Measurements from ENCODE around the gene SPAG7. TPM values are rescaled to one million over a fixed set of nuclear protein-coding genes. Genes with fewer than 3 reads are reported as not detected.

The SPAG7 gene
- total RNA-seq, 2 experiments from 2014 or later: 54.4 to 58.9 TPM

DNA sequence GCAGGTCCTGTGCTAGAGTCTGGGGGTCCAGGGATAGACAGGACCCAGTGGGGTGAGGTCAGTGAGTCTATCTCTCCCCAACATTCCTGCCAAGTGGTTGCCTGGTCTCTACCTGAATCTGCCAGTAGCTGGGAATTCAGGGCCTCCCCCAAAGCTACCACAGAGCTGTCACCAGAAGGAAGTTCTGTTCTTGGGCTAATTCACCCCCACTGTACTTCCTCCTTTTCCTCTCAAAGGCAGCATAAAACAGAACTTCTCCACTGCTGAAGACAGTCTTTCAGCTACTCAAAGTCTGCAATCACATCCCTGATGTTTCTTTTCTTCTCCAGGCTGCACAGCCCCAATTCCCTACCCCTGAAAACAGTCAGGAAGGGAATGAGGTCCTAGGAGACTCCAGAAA, 11.1 kb upstream of the SPAG7 start:
- H2AFZ ChIP-seq (ENCODE audit: low read length): no peak overlapping the region
- ChIA-PET CTCF (ENCODE audit: unreplicated experiment) (no interaction called here), POLR2A (interaction anchor here (0.8 to 2.1 kb wide), 2 partner anchors 12 to 632 kb away, joined by 3 to 7 read pairs; partner anchors contain the start of gene SPAG7)
- H4K20me1 ChIP-seq (ENCODE audit: insufficient read depth, low read length): no peaks in the 10 kb centered on the region
- no peak overlapping the region for H3K27ac ChIP-seq (ENCODE audit: low read depth, low read length, poor library complexity, severe bottlenecking)
- no peak overlapping the region for H3K4me3 ChIP-seq (ENCODE audit: low read depth, low read length, poor library complexity, severe bottlenecking)
- H3K4me2 ChIP-seq (ENCODE audit: low read length): no peak overlapping the region
- no peak for DNase-seq (ENCODE audit: low spot score)
- no TSS peak for BruUV-seq (replicated peaks)
- no peak for TF ChIP-seq EZH2phosphoT487 (IDR thresholded peaks at IDR 0.05; ENCODE audit: borderline replicate concordance, low read depth, low read length)
- H3K79me2 ChIP-seq (ENCODE audit: insufficient read depth, low read depth, low read length): no peaks in the 10 kb centered on the region
- no peaks in the 10 kb centered on the region for H3K9me2 ChIP-seq (ENCODE audit: insufficient read depth, low read length)
- H3K36me3 ChIP-seq (ENCODE audit: insufficient read depth, low read length): peaks cover 62% of the 10 kb centered on the region
- peaks cover 26% of the 10 kb centered on the region for H3K4me1 ChIP-seq (ENCODE audit: insufficient read depth, low read length, poor library complexity, severe bottlenecking)
- intact Hi-C loops (cut with micrococcal nuclease; ENCODE audit: unreplicated experiment): no loop called here
- H3K9me3 ChIP-seq (ENCODE audit: low read length): no peaks in the 10 kb centered on the region

DNA sequence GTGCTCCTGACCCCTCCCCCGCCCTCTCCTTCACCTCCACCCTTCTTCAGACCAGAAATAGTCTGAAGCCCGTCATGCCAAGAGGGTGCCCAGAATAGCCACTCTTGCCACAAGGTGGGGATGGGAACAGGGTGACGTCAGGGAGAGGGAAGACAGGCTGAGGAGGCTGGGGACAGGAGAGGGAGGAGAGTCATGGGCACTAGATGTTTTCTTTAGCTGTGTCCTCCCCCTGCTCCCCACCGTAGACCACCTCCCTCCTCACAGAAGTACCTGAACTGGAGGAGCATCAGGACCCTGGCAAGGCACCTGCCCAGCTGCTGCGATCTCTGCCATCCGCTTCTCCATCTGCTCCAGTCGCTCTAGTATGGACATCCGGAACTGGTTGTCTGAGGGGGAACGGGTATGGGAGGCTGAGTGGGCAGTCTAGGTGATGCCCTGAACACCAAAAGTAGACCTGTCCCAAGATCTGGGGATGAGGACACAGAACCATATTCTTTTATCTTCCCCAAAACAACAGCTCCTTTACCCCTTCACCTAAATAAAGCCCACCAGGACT, 6.6 kb upstream of the SPAG7 start:
- peaks cover 50% of the 10 kb centered on the region for H3K36me3 ChIP-seq (ENCODE audit: insufficient read depth, low read length)
- no peak for DNase-seq (ENCODE audit: low spot score)
- CTCF ChIA-PET (ENCODE audit: unreplicated experiment): no interaction called here
- H3K4me3 ChIP-seq (ENCODE audit: low read depth, low read length, poor library complexity, severe bottlenecking): no peak overlapping the region
- intact Hi-C loops (cut with micrococcal nuclease; ENCODE audit: unreplicated experiment): no loop called here
- no peaks in the 10 kb centered on the region for H3K9me3 ChIP-seq (ENCODE audit: low read length)
- no TSS peak for BruUV-seq (replicated peaks)
- no peak overlapping the region for H3K27ac ChIP-seq (ENCODE audit: low read depth, low read length, poor library complexity, severe bottlenecking)
- H3K4me2 ChIP-seq (ENCODE audit: low read length): no peak overlapping the region
- POLR2A ChIA-PET: interaction anchor here (0.5 kb wide), 1 partner anchor 21 kb away, joined by 3 read pairs; no protein-coding TSS in a partner anchor
- H2AFZ ChIP-seq (ENCODE audit: low read length): no peak overlapping the region
- H3K9me2 ChIP-seq (ENCODE audit: insufficient read depth, low read length): no peaks in the 10 kb centered on the region
- H3K79me2 ChIP-seq (ENCODE audit: insufficient read depth, low read depth, low read length): no peaks in the 10 kb centered on the region
- H4K20me1 ChIP-seq (ENCODE audit: insufficient read depth, low read length): no peaks in the 10 kb centered on the region
- H3K4me1 ChIP-seq (ENCODE audit: insufficient read depth, low read length, poor library complexity, severe bottlenecking): peaks cover 9% of the 10 kb centered on the region
- TF ChIP-seq EZH2phosphoT487 (IDR thresholded peaks at IDR 0.05; ENCODE audit: borderline replicate concordance, low read depth, low read length): no peak

DNA sequence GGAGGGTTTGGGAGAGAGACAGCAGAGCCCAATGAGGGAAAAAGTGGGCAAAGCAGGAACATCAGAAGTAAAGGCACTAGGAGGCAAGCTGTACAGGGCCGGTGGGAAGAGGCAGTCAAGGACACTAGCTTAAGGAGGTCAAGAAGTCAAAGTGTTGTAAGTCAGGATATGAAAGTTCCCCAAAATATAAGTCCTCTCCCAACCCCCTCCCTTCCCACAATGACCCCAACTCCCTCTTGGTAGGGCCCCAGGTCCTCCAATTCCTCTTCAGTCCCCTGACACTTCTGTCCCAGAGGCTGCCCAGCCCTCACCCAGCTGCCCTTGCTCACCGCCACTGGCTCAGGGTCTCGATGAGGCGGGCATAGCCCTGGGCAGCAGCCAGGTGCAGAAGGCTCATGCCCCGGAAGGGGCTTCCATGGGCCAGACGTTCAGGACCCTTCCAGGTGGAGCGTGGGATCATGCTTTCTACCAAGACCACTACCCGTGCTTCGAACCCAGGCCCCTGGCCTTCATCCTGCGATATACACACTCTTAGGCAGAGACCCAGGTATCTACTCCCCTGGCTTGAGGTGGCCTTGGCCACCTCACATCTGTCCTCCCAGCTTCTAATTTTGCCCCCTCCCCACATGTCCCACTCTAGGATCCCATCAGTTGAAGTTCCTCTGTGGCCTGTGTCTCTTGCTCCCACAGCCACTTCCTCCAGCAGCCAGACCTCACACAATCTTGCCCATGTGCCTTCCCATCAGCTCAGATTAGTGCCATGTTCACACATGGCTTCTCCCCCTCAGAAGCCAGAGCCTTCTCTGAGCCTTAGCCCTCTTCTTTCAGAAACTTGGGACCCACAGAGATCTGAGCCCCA, 5.9 kb upstream of the SPAG7 start:
- H2AFZ ChIP-seq (ENCODE audit: low read length): no peak overlapping the region
- no peaks in the 10 kb centered on the region for H3K9me3 ChIP-seq (ENCODE audit: low read length)
- H3K4me1 ChIP-seq (ENCODE audit: insufficient read depth, low read length, poor library complexity, severe bottlenecking): peaks cover 10% of the 10 kb centered on the region
- peaks cover 3% of the 10 kb centered on the region; the same call in 1 of the 2 replicates for H3K79me2 ChIP-seq (ENCODE audit: insufficient read depth, low read depth, low read length)
- no peak for DNase-seq (ENCODE audit: low spot score)
- no peak overlapping the region for H3K4me3 ChIP-seq (ENCODE audit: low read depth, low read length, poor library complexity, severe bottlenecking)
- BruUV-seq (replicated peaks): no TSS peak
- H3K9me2 ChIP-seq (ENCODE audit: insufficient read depth, low read length): no peaks in the 10 kb centered on the region
- ChIA-PET CTCF (ENCODE audit: unreplicated experiment) (no interaction called here), POLR2A (interaction anchor here (0.5 kb wide), 1 partner anchor 21 kb away, joined by 3 read pairs; no protein-coding TSS in a partner anchor)
- H3K27ac ChIP-seq (ENCODE audit: low read depth, low read length, poor library complexity, severe bottlenecking): no peak overlapping the region
- H3K36me3 ChIP-seq (ENCODE audit: insufficient read depth, low read length): peaks cover 44% of the 10 kb centered on the region
- intact Hi-C loops (cut with micrococcal nuclease; ENCODE audit: unreplicated experiment): no loop called here
- TF ChIP-seq, protein P1, sequence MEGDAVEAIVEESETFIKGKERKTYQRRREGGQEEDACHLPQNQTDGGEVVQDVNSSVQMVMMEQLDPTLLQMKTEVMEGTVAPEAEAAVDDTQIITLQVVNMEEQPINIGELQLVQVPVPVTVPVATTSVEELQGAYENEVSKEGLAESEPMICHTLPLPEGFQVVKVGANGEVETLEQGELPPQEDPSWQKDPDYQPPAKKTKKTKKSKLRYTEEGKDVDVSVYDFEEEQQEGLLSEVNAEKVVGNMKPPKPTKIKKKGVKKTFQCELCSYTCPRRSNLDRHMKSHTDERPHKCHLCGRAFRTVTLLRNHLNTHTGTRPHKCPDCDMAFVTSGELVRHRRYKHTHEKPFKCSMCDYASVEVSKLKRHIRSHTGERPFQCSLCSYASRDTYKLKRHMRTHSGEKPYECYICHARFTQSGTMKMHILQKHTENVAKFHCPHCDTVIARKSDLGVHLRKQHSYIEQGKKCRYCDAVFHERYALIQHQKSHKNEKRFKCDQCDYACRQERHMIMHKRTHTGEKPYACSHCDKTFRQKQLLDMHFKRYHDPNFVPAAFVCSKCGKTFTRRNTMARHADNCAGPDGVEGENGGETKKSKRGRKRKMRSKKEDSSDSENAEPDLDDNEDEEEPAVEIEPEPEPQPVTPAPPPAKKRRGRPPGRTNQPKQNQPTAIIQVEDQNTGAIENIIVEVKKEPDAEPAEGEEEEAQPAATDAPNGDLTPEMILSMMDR (conservative IDR thresholded peaks at IDR 0.05; ENCODE audit: low read length): no peak
- no peak for TF ChIP-seq EZH2phosphoT487 (IDR thresholded peaks at IDR 0.05; ENCODE audit: borderline replicate concordance, low read depth, low read length)
- H3K4me2 ChIP-seq (ENCODE audit: low read length): no peak overlapping the region
- no peaks in the 10 kb centered on the region for H4K20me1 ChIP-seq (ENCODE audit: insufficient read depth, low read length)
